ENCODE data around the gene NRG2. TPM values are rescaled to one million over a fixed set of nuclear protein-coding genes. Genes with fewer than 3 reads are reported as not detected.

Gene NRG2
- total and polyA plus RNA-seq, 2 experiments from 2014 or later = 0.37 to 1.3 TPM

DNA sequence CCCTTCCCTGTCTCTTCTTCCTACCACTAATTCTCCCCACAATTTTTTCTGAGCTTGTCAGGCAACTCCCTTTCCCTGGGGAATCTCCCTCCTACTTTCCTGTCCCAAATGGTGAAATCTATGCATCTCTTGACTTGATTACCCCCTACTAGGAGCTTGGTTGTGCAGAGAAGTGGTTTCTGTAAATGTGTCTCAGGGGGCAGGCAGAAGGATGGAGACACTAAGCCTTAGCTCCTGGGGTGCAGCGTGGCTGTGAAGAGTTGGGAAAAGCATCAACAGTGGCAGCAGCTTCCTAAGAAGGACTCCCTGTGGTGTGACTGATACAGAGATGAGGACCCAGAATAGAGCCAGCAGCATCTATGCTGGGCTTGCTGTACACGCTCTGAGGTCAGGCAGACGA is 62.3 kb downstream of the NRG2 start:
- Mint-ChIP-seq H3K9me3 (no peaks in the 10 kb centered on the region), H3K27me3 (ENCODE audit: insufficient read depth, low read depth, poor library complexity) (peaks cover 6% of the 10 kb centered on the region), H3K36me3 (ENCODE audit: low read depth) (no peaks in the 10 kb centered on the region), H3K4me1 (peaks cover 12% of the 10 kb centered on the region), H3K4me3 (no peak overlapping the region), H3K27ac (no peak overlapping the region)
- H3F3A ChIP-seq (replicated peaks; ENCODE audit: low read depth) = no peaks in the 10 kb centered on the region
- H3K9me2 ChIP-seq (ENCODE audit: insufficient read depth) = no peaks in the 10 kb centered on the region
- H3K27me3 ChIP-seq (ENCODE audit: insufficient read depth) = no peaks in the 10 kb centered on the region
- peaks cover 6% of the 10 kb centered on the region; the same call in 1 of the 2 replicates for H3K4me1 ChIP-seq (ENCODE audit: insufficient read depth)
- DNase-seq (ENCODE audit: low spot score) (no peak), ATAC-seq (no peak)
- H3K4me3 ChIP-seq = no peak overlapping the region
- H4K20me1 ChIP-seq (replicated peaks; ENCODE audit: insufficient read depth) = no peaks in the 10 kb centered on the region
- no peak overlapping the region for H3K4me2 ChIP-seq
- H3K36me3 ChIP-seq (ENCODE audit: insufficient read depth) = no peaks in the 10 kb centered on the region
- no peak overlapping the region for H3K27ac ChIP-seq (ENCODE audit: low read depth)
- TF ChIP-seq ZNF114 (CRISPR knock-in tag; IDR thresholded peaks at IDR 0.05) (no peak), STAT1 (IDR thresholded peaks at IDR 0.05; ENCODE audit: unreplicated experiment) (no peak), ZNF331 (CRISPR knock-in tag; IDR thresholded peaks at IDR 0.05; ENCODE audit: low read depth) (no peak), POLR2AphosphoS5 (IDR thresholded peaks at IDR 0.05; ENCODE audit: low read depth) (no peak), EZH2 (IDR thresholded peaks at IDR 0.05; ENCODE audit: low read depth, unreplicated experiment) (no peak), EZH2phosphoT487 (IDR thresholded peaks at IDR 0.05; ENCODE audit: unreplicated experiment) (no peak), NANOG (IDR thresholded peaks at IDR 0.05; ENCODE audit: borderline replicate concordance) (no peak), CREB1 (CRISPR knock-in tag; IDR thresholded peaks at IDR 0.05; ENCODE audit: low read depth) (no peak), JUNB (IDR thresholded peaks at IDR 0.05; ENCODE audit: unreplicated experiment) (no peak)
- TF ChIP-seq, protein P1, sequence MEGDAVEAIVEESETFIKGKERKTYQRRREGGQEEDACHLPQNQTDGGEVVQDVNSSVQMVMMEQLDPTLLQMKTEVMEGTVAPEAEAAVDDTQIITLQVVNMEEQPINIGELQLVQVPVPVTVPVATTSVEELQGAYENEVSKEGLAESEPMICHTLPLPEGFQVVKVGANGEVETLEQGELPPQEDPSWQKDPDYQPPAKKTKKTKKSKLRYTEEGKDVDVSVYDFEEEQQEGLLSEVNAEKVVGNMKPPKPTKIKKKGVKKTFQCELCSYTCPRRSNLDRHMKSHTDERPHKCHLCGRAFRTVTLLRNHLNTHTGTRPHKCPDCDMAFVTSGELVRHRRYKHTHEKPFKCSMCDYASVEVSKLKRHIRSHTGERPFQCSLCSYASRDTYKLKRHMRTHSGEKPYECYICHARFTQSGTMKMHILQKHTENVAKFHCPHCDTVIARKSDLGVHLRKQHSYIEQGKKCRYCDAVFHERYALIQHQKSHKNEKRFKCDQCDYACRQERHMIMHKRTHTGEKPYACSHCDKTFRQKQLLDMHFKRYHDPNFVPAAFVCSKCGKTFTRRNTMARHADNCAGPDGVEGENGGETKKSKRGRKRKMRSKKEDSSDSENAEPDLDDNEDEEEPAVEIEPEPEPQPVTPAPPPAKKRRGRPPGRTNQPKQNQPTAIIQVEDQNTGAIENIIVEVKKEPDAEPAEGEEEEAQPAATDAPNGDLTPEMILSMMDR (conservative IDR thresholded peaks at IDR 0.05; ENCODE audit: low read depth in 2 of 2) = no peak
- TF ChIP-seq, protein P2, sequence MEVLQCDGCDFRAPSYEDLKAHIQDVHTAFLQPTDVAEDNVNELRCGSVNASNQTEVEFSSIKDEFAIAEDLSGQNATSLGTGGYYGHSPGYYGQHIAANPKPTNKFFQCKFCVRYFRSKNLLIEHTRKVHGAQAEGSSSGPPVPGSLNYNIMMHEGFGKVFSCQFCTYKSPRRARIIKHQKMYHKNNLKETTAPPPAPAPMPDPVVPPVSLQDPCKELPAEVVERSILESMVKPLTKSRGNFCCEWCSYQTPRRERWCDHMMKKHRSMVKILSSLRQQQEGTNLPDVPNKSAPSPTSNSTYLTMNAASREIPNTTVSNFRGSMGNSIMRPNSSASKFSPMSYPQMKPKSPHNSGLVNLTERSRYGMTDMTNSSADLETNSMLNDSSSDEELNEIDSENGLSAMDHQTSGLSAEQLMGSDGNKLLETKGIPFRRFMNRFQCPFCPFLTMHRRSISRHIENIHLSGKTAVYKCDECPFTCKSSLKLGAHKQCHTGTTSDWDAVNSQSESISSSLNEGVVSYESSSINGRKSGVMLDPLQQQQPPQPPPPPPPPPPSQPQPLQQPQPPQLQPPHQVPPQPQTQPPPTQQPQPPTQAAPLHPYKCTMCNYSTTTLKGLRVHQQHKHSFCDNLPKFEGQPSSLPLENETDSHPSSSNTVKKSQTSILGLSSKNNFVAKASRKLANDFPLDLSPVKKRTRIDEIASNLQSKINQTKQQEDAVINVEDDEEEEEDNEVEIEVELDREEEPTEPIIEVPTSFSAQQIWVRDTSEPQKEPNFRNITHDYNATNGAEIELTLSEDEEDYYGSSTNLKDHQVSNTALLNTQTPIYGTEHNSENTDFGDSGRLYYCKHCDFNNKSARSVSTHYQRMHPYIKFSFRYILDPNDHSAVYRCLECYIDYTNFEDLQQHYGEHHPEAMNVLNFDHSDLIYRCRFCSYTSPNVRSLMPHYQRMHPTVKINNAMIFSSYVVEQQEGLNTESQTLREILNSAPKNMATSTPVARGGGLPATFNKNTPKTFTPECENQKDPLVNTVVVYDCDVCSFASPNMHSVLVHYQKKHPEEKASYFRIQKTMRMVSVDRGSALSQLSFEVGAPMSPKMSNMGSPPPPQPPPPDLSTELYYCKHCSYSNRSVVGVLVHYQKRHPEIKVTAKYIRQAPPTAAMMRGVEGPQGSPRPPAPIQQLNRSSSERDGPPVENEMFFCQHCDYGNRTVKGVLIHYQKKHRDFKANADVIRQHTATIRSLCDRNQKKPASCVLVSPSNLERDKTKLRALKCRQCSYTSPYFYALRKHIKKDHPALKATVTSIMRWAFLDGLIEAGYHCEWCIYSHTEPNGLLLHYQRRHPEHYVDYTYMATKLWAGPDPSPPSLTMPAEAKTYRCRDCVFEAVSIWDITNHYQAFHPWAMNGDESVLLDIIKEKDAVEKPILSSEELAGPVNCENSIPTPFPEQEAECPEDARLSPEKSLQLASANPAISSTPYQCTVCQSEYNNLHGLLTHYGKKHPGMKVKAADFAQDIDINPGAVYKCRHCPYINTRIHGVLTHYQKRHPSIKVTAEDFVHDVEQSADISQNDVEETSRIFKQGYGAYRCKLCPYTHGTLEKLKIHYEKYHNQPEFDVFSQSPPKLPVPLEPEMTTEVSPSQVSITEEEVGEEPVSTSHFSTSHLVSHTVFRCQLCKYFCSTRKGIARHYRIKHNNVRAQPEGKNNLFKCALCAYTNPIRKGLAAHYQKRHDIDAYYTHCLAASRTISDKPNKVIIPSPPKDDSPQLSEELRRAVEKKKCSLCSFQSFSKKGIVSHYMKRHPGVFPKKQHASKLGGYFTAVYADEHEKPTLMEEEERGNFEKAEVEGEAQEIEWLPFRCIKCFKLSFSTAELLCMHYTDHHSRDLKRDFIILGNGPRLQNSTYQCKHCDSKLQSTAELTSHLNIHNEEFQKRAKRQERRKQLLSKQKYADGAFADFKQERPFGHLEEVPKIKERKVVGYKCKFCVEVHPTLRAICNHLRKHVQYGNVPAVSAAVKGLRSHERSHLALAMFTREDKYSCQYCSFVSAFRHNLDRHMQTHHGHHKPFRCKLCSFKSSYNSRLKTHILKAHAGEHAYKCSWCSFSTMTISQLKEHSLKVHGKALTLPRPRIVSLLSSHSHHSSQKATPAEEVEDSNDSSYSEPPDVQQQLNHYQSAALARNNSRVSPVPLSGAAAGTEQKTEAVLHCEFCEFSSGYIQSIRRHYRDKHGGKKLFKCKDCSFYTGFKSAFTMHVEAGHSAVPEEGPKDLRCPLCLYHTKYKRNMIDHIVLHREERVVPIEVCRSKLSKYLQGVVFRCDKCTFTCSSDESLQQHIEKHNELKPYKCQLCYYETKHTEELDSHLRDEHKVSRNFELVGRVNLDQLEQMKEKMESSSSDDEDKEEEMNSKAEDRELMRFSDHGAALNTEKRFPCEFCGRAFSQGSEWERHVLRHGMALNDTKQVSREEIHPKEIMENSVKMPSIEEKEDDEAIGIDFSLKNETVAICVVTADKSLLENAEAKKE (CRISPR knock-in tag; IDR thresholded peaks at IDR 0.05) = no peak
- TF ChIP-seq, protein P3, sequence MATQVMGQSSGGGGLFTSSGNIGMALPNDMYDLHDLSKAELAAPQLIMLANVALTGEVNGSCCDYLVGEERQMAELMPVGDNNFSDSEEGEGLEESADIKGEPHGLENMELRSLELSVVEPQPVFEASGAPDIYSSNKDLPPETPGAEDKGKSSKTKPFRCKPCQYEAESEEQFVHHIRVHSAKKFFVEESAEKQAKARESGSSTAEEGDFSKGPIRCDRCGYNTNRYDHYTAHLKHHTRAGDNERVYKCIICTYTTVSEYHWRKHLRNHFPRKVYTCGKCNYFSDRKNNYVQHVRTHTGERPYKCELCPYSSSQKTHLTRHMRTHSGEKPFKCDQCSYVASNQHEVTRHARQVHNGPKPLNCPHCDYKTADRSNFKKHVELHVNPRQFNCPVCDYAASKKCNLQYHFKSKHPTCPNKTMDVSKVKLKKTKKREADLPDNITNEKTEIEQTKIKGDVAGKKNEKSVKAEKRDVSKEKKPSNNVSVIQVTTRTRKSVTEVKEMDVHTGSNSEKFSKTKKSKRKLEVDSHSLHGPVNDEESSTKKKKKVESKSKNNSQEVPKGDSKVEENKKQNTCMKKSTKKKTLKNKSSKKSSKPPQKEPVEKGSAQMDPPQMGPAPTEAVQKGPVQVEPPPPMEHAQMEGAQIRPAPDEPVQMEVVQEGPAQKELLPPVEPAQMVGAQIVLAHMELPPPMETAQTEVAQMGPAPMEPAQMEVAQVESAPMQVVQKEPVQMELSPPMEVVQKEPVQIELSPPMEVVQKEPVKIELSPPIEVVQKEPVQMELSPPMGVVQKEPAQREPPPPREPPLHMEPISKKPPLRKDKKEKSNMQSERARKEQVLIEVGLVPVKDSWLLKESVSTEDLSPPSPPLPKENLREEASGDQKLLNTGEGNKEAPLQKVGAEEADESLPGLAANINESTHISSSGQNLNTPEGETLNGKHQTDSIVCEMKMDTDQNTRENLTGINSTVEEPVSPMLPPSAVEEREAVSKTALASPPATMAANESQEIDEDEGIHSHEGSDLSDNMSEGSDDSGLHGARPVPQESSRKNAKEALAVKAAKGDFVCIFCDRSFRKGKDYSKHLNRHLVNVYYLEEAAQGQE (IDR thresholded peaks at IDR 0.05; ENCODE audit: unreplicated experiment) = no peak
- TF ChIP-seq, protein P4, sequence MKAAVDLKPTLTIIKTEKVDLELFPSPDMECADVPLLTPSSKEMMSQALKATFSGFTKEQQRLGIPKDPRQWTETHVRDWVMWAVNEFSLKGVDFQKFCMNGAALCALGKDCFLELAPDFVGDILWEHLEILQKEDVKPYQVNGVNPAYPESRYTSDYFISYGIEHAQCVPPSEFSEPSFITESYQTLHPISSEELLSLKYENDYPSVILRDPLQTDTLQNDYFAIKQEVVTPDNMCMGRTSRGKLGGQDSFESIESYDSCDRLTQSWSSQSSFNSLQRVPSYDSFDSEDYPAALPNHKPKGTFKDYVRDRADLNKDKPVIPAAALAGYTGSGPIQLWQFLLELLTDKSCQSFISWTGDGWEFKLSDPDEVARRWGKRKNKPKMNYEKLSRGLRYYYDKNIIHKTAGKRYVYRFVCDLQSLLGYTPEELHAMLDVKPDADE (IDR thresholded peaks at IDR 0.05) = no peak
- no peak overlapping the region for H2AFZ ChIP-seq
- H3K79me2 ChIP-seq (replicated peaks; ENCODE audit: insufficient read depth) = no peaks in the 10 kb centered on the region

Data from GM23338 (cell line).